ENCODE measurements around the gene DNAAF9.

DNA sequence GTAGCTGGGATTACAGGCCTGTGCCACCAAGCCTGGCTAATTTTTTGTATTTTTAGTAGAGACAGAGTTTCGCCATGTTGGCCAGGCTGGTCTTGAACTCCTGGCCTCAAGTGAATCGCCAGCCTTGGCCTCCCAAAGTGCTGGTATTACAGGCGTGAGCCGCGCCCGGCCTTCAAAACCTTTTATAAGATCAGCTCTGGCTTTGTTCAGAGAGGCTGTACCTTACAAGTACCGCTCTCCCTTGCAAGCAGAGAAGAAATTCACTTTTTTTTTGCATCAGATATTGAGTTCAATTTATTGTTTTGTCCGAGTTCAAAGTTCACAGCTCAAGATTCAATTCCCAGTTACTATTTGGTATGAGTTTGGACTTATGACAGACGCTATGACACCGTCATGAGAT lies 1.9 kb upstream of the DNAAF9 start:
- TF ChIP-seq EZH2phosphoT487 (conservative IDR thresholded peaks at IDR 0.05; ENCODE audit: low read length) = no peak
- TF ChIP-seq, protein P1, sequence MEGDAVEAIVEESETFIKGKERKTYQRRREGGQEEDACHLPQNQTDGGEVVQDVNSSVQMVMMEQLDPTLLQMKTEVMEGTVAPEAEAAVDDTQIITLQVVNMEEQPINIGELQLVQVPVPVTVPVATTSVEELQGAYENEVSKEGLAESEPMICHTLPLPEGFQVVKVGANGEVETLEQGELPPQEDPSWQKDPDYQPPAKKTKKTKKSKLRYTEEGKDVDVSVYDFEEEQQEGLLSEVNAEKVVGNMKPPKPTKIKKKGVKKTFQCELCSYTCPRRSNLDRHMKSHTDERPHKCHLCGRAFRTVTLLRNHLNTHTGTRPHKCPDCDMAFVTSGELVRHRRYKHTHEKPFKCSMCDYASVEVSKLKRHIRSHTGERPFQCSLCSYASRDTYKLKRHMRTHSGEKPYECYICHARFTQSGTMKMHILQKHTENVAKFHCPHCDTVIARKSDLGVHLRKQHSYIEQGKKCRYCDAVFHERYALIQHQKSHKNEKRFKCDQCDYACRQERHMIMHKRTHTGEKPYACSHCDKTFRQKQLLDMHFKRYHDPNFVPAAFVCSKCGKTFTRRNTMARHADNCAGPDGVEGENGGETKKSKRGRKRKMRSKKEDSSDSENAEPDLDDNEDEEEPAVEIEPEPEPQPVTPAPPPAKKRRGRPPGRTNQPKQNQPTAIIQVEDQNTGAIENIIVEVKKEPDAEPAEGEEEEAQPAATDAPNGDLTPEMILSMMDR (IDR thresholded peaks at IDR 0.05; ENCODE audit: insufficient read depth, low read length, poor library complexity, severe bottlenecking) = no peak
